OCI-LY7 (cell line): ENCODE data around the gene ZNF213. TPM values are rescaled to one million over a fixed set of nuclear protein-coding genes. Genes with fewer than 3 reads are reported as not detected.

Experiments
- BruUV-seq: library from RNA; stranded (reverse); fragments of 400-500 nt; replicated peaks from 2 replicates; lab custom pipeline; 2021; lab: Mats Ljungman, UMichigan
- CTCF ChIA-PET: fragments of 300-600 bp; sonication (Branson Sonifier 250); formaldehyde crosslinking; loops from one replicate; lab custom pipeline; 2022; ENCODE audit warnings: antibody characterized with exemption; ENCODE audit not compliant: unreplicated experiment; lab: Charles Lee
- POLR2A ChIA-PET: fragments of 300-600 bp; sonication (Branson Sonifier 250); formaldehyde crosslinking; loops from one replicate; lab custom pipeline; 2022; ENCODE audit warnings: antibody characterized with exemption; lab: Charles Lee
- DNase-seq: peaks from one replicate; pipeline ENCODE4 v3.0.0-alpha.2; 2015; ENCODE audit warnings: low spot score
- H2AFZ ChIP-seq: fragments of 200-600 bp; sonication (generic), shearing (Covaris generic); 2 replicates; pipeline ENCODE4 v1.6.1; 2014; ENCODE audit warnings: mild to moderate bottlenecking, antibody characterized with exemption, low read length, moderate library complexity
- H3K27ac ChIP-seq: fragments of 200-600 bp; sonication (generic); 2 replicates; pipeline ENCODE4 v1.5.1; 2014; ENCODE audit warnings: mixed run types, low read depth, mild to moderate bottlenecking, moderate library complexity, low read length, inconsistent platforms; ENCODE audit not compliant: poor library complexity, severe bottlenecking
- H3K36me3 ChIP-seq: fragments of 200-600 bp; sonication (generic); 2 replicates; pipeline ENCODE4 v1.6.1; 2014; ENCODE audit warnings: mild to moderate bottlenecking, antibody characterized with exemption, low read length, moderate library complexity, mixed read lengths; ENCODE audit not compliant: insufficient read depth
- H3K4me1 ChIP-seq: fragments of 200-600 bp; sonication (generic); 2 replicates; pipeline ENCODE4 v1.5.1; 2014; ENCODE audit warnings: mild to moderate bottlenecking, low read length; ENCODE audit not compliant: insufficient read depth, poor library complexity, severe bottlenecking
- H3K4me2 ChIP-seq: fragments of 200-600 bp; sonication (generic); 2 replicates; pipeline ENCODE4 v1.6.1; 2014; ENCODE audit warnings: mild to moderate bottlenecking, low read length
- H3K4me3 ChIP-seq: fragments of 200-600 bp; sonication (generic); 2 replicates; pipeline ENCODE4 v1.5.1; 2014; ENCODE audit warnings: mild to moderate bottlenecking, low read depth, low read length; ENCODE audit not compliant: poor library complexity, severe bottlenecking
- H3K79me2 ChIP-seq: fragments of 200-600 bp; sonication (generic); 2 replicates; pipeline ENCODE4 v1.6.1; 2016; ENCODE audit warnings: low read depth, mild to moderate bottlenecking, low read length, moderate library complexity, mixed read lengths; ENCODE audit not compliant: insufficient read depth
- H3K9me2 ChIP-seq: fragments of 200-600 bp; sonication (generic); 2 replicates; pipeline ENCODE4 v1.6.1; 2016; ENCODE audit warnings: mild to moderate bottlenecking, low read length, mixed read lengths; ENCODE audit not compliant: insufficient read depth
- H3K9me3 ChIP-seq: fragments of 200-600 bp; sonication (generic); 2 replicates; pipeline ENCODE4 v1.6.1; 2014; ENCODE audit warnings: mild to moderate bottlenecking, mixed run types, low read length, mixed read lengths
- H4K20me1 ChIP-seq: fragments of 200-600 bp; sonication (generic); 2 replicates; pipeline ENCODE4 v1.6.1; 2014; ENCODE audit warnings: mild to moderate bottlenecking, antibody characterized with exemption, low read length, moderate library complexity, mixed read lengths; ENCODE audit not compliant: insufficient read depth
- EZH2phosphoT487 ChIP-seq: fragments of 200-600 bp; sonication (generic); IDR thresholded peaks from 2 replicates; pipeline ENCODE4 v1.6.1; 2018; ENCODE audit warnings: low read depth, borderline replicate concordance, mild to moderate bottlenecking, mixed run types, antibody characterized with exemption, low read length, moderate library complexity, mixed read lengths
- intact Hi-C: fragments of 100-400 bp; cut with micrococcal nuclease; formaldehyde crosslinking; loops from one replicate; pipeline ENCODE4 v1.10.0; 2022; ENCODE audit not compliant: unreplicated experiment
- total RNA-seq, 2 experiments: library from RNA; depleted of rRNA in 1 of 2; stranded (reverse); fragments of >200 nt in 1 of 2; shearing (Covaris generic) in 1 of 2; gene quantifications; 2 replicates each; pipeline ENCODE4 v1.2.3, GENCODE V29; 2014 to 2022
- TF ChIP-seq, protein P1 (sequence below): fragments of 200-600 bp; sonication (generic); conservative IDR thresholded peaks from 2 replicates; pipeline ENCODE4 v1.5.1; 2014; ENCODE audit warnings: mild to moderate bottlenecking, antibody characterized with exemption, low read length, moderate library complexity, mixed read lengths

The ZNF213 gene
- total RNA-seq, 2 experiments from 2014 or later, result 3.4 to 9.1 TPM

DNA sequence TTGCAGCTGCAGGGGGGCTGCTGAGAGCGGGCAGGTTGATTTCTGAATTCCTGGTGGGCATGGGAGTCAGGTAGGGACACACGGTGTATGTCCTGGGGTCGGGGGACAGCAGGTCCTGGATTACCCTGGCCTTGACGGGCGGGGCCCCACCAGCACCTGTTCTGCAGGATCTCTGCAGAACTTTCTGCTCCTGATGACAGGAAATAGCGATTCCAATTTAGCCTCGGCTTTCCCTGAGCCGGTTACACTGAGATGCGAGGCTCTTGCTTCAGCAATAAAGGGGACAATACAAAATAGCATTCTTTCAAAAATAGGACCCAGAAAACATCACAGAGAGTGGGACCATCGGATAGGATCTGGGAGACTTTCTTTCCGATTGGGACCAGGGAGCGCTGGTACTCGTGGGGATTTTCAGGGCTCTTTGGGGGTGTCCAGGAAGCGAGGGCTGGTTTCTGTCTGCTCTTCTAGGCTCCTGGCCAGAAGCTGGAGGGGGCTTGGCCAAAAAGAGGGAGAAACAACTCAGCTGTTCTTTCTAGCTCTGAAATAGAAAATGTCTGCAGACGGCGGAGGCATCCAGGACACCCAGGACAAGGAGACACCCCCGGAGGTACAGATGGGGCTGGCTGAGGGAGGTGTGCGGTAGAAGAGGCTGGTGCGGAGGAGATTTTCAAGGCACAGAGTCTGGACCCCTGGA lies 21.8 kb upstream of the ZNF213 start:
- Histone ChIP-seq H3K27ac (no peak overlapping the region), H3K36me3 (no peaks in the 10 kb centered on the region), H3K4me3 (peak overlapping the region; percentile 59), H3K9me3 (no peaks in the 10 kb centered on the region), H2AFZ (peak overlapping the region; percentile 1; the same call in 1 of the 2 replicates), H3K4me1 (no peaks in the 10 kb centered on the region), H4K20me1 (no peaks in the 10 kb centered on the region), H3K79me2 (no peaks in the 10 kb centered on the region), H3K4me2 (peak overlapping the region; percentile 48; the same call in 1 of the 2 replicates), H3K9me2 (no peaks in the 10 kb centered on the region)
- no TSS peak for BruUV-seq
- no peak for DNase-seq
- CTCF ChIA-PET, result no interaction called here
- POLR2A ChIA-PET, result no interaction called here
- TF ChIP-seq EZH2phosphoT487, result no peak
- TF ChIP-seq, protein P1, sequence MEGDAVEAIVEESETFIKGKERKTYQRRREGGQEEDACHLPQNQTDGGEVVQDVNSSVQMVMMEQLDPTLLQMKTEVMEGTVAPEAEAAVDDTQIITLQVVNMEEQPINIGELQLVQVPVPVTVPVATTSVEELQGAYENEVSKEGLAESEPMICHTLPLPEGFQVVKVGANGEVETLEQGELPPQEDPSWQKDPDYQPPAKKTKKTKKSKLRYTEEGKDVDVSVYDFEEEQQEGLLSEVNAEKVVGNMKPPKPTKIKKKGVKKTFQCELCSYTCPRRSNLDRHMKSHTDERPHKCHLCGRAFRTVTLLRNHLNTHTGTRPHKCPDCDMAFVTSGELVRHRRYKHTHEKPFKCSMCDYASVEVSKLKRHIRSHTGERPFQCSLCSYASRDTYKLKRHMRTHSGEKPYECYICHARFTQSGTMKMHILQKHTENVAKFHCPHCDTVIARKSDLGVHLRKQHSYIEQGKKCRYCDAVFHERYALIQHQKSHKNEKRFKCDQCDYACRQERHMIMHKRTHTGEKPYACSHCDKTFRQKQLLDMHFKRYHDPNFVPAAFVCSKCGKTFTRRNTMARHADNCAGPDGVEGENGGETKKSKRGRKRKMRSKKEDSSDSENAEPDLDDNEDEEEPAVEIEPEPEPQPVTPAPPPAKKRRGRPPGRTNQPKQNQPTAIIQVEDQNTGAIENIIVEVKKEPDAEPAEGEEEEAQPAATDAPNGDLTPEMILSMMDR, result no peak
- intact Hi-C loops, result no loop called here

DNA sequence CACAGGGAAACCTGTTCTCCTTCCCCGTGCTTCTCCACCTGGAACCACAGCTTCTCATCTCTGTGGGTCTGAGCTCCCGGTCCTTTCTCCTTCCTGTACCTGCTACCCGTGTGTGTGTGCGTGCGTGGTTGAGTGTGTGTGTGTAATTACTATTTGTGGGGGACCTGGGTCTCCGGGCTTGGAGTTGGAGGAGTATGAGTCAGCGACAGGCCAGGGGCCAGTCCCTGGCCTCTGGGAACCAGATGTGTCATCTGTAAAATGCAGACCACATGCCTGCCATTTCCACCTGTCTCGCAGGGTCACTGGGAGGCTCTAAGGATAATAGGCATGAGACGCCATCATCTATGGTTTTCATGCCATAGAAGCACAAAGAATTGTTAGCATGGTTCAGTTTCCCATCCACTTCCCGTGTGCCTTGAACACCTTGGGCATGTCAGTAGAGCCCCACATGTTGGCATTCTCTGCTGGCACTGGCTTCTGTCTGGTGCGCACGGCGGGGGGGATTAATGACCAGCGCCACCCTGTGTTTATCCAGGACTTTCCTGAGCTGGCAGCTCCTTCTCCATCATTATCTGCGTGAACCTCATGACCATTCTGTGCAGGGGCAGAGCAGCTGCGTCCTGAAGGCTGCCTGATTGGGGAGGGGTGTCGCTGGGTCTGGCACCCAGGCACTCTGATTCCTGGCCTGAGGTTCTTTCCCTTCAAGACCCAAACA lies 20.9 kb upstream of the ZNF213 start:
- DNase-seq, result no peak
- TF ChIP-seq EZH2phosphoT487, result no peak
- TF ChIP-seq, protein P1, result peak; percentile 35; the same call in 1 of the 2 replicates
- Histone ChIP-seq H3K9me2 (no peaks in the 10 kb centered on the region), H3K4me2 (no peak overlapping the region), H3K79me2 (no peaks in the 10 kb centered on the region), H3K9me3 (no peaks in the 10 kb centered on the region), H2AFZ (no peak overlapping the region), H3K4me3 (no peak overlapping the region), H3K27ac (no peak overlapping the region), H3K4me1 (no peaks in the 10 kb centered on the region), H4K20me1 (no peaks in the 10 kb centered on the region), H3K36me3 (no peaks in the 10 kb centered on the region)
- intact Hi-C loops, result no loop called here
- CTCF ChIA-PET, result no interaction called here
- BruUV-seq, result no TSS peak
- POLR2A ChIA-PET, result no interaction called here

DNA sequence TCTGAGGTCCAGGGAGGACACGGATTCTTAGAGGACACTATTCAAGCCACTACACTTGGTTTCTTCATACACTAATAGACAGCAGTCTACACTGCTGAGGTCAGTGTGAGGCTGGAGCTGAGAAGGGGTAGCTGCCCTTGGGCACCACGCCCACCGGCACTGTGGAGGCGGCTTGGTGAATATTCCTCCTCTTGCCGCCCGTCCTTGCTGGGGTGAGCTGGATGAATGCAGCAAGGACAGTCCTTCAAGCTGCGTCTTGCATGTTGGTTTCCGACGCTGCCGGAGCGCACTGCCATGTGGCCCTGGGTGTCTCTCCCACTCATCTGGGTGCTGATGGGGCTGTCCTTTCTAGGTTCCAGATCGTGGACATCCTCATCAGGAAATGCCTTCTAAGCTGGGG lies 19.8 kb upstream of the ZNF213 start:
- no peak overlapping the region for H3K27ac ChIP-seq
- no peak overlapping the region for H2AFZ ChIP-seq
- no TSS peak for BruUV-seq
- intact Hi-C loops, result no loop called here
- H3K9me3 ChIP-seq, result no peaks in the 10 kb centered on the region
- H4K20me1 ChIP-seq, result no peaks in the 10 kb centered on the region
- TF ChIP-seq, protein P1, result no peak
- TF ChIP-seq EZH2phosphoT487, result no peak
- no peak overlapping the region for H3K4me3 ChIP-seq
- no peak for DNase-seq
- no peaks in the 10 kb centered on the region for H3K79me2 ChIP-seq
- H3K36me3 ChIP-seq, result no peaks in the 10 kb centered on the region
- H3K4me2 ChIP-seq, result no peak overlapping the region
- no peaks in the 10 kb centered on the region for H3K4me1 ChIP-seq
- ChIA-PET CTCF (no interaction called here), POLR2A (no interaction called here)
- no peaks in the 10 kb centered on the region for H3K9me2 ChIP-seq
